IMR-90 (cell line): Measurements from ENCODE around the gene DLK2. TPM values are rescaled to one million over a fixed set of nuclear protein-coding genes. Genes with fewer than 3 reads are reported as not detected.

ENCODE experiments used
- ATAC-seq: fragments of 200-7000 bp; cut with Tn5 transposase; 2 replicates; pipeline ENCODE4 v1.9.1; 2020; ENCODE audit warnings: low read depth, mild to moderate bottlenecking, moderate library complexity
- BruUV-seq: library from RNA; stranded (reverse); fragments of 400-500 nt; replicated peaks from 2 replicates; lab custom pipeline; 2021; lab: Mats Ljungman, UMichigan
- CTCF ChIA-PET: fragments of 300-600 bp; formaldehyde crosslinking; extraction: SDS; loops from one replicate; lab custom pipeline; 2021; ENCODE audit warnings: antibody characterized with exemption; lab: Yijun Ruan, JAX
- POLR2A ChIA-PET: fragments of 300-600 bp; sonication (Branson Sonifier 250); formaldehyde crosslinking; loops from one replicate; lab custom pipeline; 2022; ENCODE audit warnings: antibody characterized with exemption; ENCODE audit not compliant: unreplicated experiment; lab: Charles Lee
- DNase-seq: peaks from one replicate; pipeline ENCODE4 v3.0.0; 2013
- H2AFZ ChIP-seq: replicated peaks from 2 replicates; pipeline ENCODE3; 2013; ENCODE audit warnings: low read length, mild to moderate bottlenecking; ENCODE audit not compliant: poor library complexity
- H2AK5ac ChIP-seq: 2 replicates; pipeline ENCODE4 v1.6.1; 2013; ENCODE audit warnings: low read depth, low read length, inconsistent platforms
- H2AK9ac ChIP-seq: replicated peaks from 2 replicates; pipeline ENCODE3; 2013; ENCODE audit warnings: mild to moderate bottlenecking, low read depth, low read length, moderate library complexity; ENCODE audit not compliant: poor library complexity
- H2BK120ac ChIP-seq: 2 replicates; pipeline ENCODE4 v1.6.1; 2013; ENCODE audit warnings: low read depth, low read length, inconsistent platforms
- H2BK15ac ChIP-seq: 3 replicates; pipeline ENCODE4 v1.6.1; 2013; ENCODE audit warnings: low read depth, low read length, inconsistent platforms
- H2BK20ac ChIP-seq: 2 replicates; pipeline ENCODE4 v1.6.1; 2013; ENCODE audit warnings: low read depth, mild to moderate bottlenecking, inconsistent platforms, low read length, moderate library complexity
- H2BK5ac ChIP-seq: 2 replicates; pipeline ENCODE4 v1.6.1; 2013; ENCODE audit warnings: mild to moderate bottlenecking, low read depth, low read length, inconsistent platforms; ENCODE audit not compliant: poor library complexity, severe bottlenecking
- H3K14ac ChIP-seq: replicated peaks from 2 replicates; pipeline ENCODE4 v1.6.1; 2013; ENCODE audit warnings: low read depth, low read length, inconsistent platforms
- H3K18ac ChIP-seq: 2 replicates; pipeline ENCODE4 v1.6.1; 2013; ENCODE audit warnings: low read depth, low read length, control low read depth
- H3K23ac ChIP-seq: 2 replicates; pipeline ENCODE4 v1.6.1; 2013; ENCODE audit warnings: low read depth, low read length, inconsistent platforms
- H3K27ac ChIP-seq: 2 replicates; pipeline ENCODE4 v1.5.1; 2013; ENCODE audit warnings: mild to moderate bottlenecking, control low read depth, low read length; ENCODE audit not compliant: insufficient read depth
- H3K27me3 ChIP-seq: 2 replicates; pipeline ENCODE4 v1.6.1; 2013; ENCODE audit warnings: low read length; ENCODE audit not compliant: control insufficient read depth, insufficient read depth
- H3K36me3 ChIP-seq: 2 replicates; pipeline ENCODE4 v1.6.1; 2013; ENCODE audit warnings: low read length, mixed read lengths; ENCODE audit not compliant: control insufficient read depth, insufficient read depth
- H3K4ac ChIP-seq: 2 replicates; pipeline ENCODE4 v1.6.1; 2013; ENCODE audit warnings: low read depth, low read length, inconsistent platforms
- H3K4me1 ChIP-seq: 2 replicates; pipeline ENCODE4 v1.6.1; 2013; ENCODE audit warnings: low read length, mixed read lengths; ENCODE audit not compliant: control insufficient read depth, insufficient read depth
- H3K4me2 ChIP-seq: 2 replicates; pipeline ENCODE4 v1.6.1; 2013; ENCODE audit warnings: low read depth, mild to moderate bottlenecking, control low read depth, low read length, moderate library complexity
- H3K4me3 ChIP-seq: 2 replicates; pipeline ENCODE4 v1.5.1; 2013; ENCODE audit warnings: low read depth, mild to moderate bottlenecking, control low read depth, low read length, moderate library complexity; ENCODE audit not compliant: insufficient read depth
- H3K56ac ChIP-seq: 2 replicates; pipeline ENCODE4 v1.6.1; 2013; ENCODE audit warnings: low read length, inconsistent platforms; ENCODE audit not compliant: insufficient read depth; ENCODE audit errors: extremely low read depth
- H3K79me1 ChIP-seq, 2 experiments: 2 replicates each; pipeline ENCODE4 v1.6.1; 2013; ENCODE audit warnings: low read length in 2 of 2, inconsistent platforms in 1 of 2, low read depth in 1 of 2
- H3K9ac ChIP-seq: 2 replicates; pipeline ENCODE4 v1.6.1; 2013; ENCODE audit warnings: low read depth, low read length, control low read depth
- H3K9me1 ChIP-seq: 2 replicates; pipeline ENCODE4 v1.6.1; 2013; ENCODE audit warnings: low read length, inconsistent platforms; ENCODE audit not compliant: insufficient read depth
- H3K9me3 ChIP-seq: 2 replicates; pipeline ENCODE4 v1.6.1; 2013; ENCODE audit warnings: low read length; ENCODE audit not compliant: control insufficient read depth, insufficient read depth
- H4K20me1 ChIP-seq: 2 replicates; pipeline ENCODE4 v1.6.1; 2013; ENCODE audit warnings: low read length, inconsistent platforms; ENCODE audit not compliant: insufficient read depth
- H4K5ac ChIP-seq: 2 replicates; pipeline ENCODE4 v1.6.1; 2013; ENCODE audit warnings: mild to moderate bottlenecking, low read depth, low read length, control low read depth
- H4K8ac ChIP-seq, 2 experiments: 2 replicates each; pipeline ENCODE4 v1.6.1; 2013; ENCODE audit warnings: low read depth in 2 of 2, low read length in 2 of 2, control low read depth in 1 of 2, inconsistent platforms in 1 of 2
- H4K91ac ChIP-seq: 2 replicates; pipeline ENCODE4 v1.6.1; 2013; ENCODE audit warnings: low read depth, low read length, inconsistent platforms; ENCODE audit not compliant: insufficient read depth
- BHLHE40 ChIP-seq: fragments of 150-350 bp; IDR thresholded peaks from 2 replicates; pipeline ENCODE4 v1.6.1; 2016; ENCODE audit warnings: mild to moderate bottlenecking, low read depth, low read length
- CEBPB ChIP-seq: IDR thresholded peaks from 2 replicates; pipeline ENCODE4 v1.6.1; 2012; ENCODE audit warnings: low read depth, low read length, improper control_type of control experiment
- CHD1 ChIP-seq: IDR thresholded peaks from 2 replicates; pipeline ENCODE4 v1.6.1; 2012; ENCODE audit warnings: low read depth, low read length, improper control_type of control experiment
- ELK1 ChIP-seq: fragments of 150-350 bp; IDR thresholded peaks from 2 replicates; pipeline ENCODE4 v1.6.1; 2016; ENCODE audit warnings: low read depth, mild to moderate bottlenecking, low read length, moderate library complexity, borderline replicate concordance
- FOS ChIP-seq: fragments of 150-350 bp; IDR thresholded peaks from 2 replicates; pipeline ENCODE4 v1.6.1; 2016; ENCODE audit warnings: low read depth, low read length
- MAFK ChIP-seq: IDR thresholded peaks from 2 replicates; pipeline ENCODE4 v1.6.1; 2012; ENCODE audit warnings: low read depth, low read length, improper control_type of control experiment
- MAZ ChIP-seq: IDR thresholded peaks from 2 replicates; pipeline ENCODE4 v1.6.1; 2012; ENCODE audit warnings: low read depth, mild to moderate bottlenecking, low read length, improper control_type of control experiment, moderate library complexity, borderline replicate concordance
- MXI1 ChIP-seq: IDR thresholded peaks from 2 replicates; pipeline ENCODE4 v1.6.1; 2012; ENCODE audit warnings: low read depth, mild to moderate bottlenecking, low read length, moderate library complexity, borderline replicate concordance
- NFE2L2 ChIP-seq: fragments of 150-350 bp; IDR thresholded peaks from 2 replicates; pipeline ENCODE4 v1.6.1; 2016; ENCODE audit warnings: low read depth, mild to moderate bottlenecking, low read length
- POLR2A ChIP-seq: IDR thresholded peaks from 2 replicates; pipeline ENCODE4 v1.6.1; 2012; ENCODE audit warnings: mild to moderate bottlenecking, low read depth, low read length
- RAD21 ChIP-seq: IDR thresholded peaks from 2 replicates; pipeline ENCODE4 v1.6.1; 2012; ENCODE audit warnings: low read length, improper control_type of control experiment
- RCOR1 ChIP-seq: IDR thresholded peaks from 2 replicates; pipeline ENCODE4 v1.6.1; 2012; ENCODE audit warnings: mild to moderate bottlenecking, low read length, improper control_type of control experiment; ENCODE audit not compliant: insufficient replicate concordance
- RFX5 ChIP-seq: IDR thresholded peaks from 2 replicates; pipeline ENCODE4 v1.8.0; 2012; ENCODE audit warnings: low read depth, mild to moderate bottlenecking, low read length, moderate library complexity
- SMC3 ChIP-seq: fragments of 150-350 bp; IDR thresholded peaks from 2 replicates; pipeline ENCODE4 v1.6.1; 2016; ENCODE audit warnings: low read depth, mild to moderate bottlenecking, antibody characterized with exemption, low read length, moderate library complexity
- USF2 ChIP-seq: fragments of 150-350 bp; IDR thresholded peaks from 2 replicates; pipeline ENCODE4 v1.6.1; 2017; ENCODE audit warnings: mild to moderate bottlenecking, antibody characterized with exemption, low read length, low read depth
- WGBS, 2 experiments: methylation state at CpG; one replicate each; pipeline versions ENCODE4 v1.1.5 to v1.1.7; 2013; ENCODE audit warnings: missing lambda C conversion rate in 2 of 2; ENCODE audit not compliant: insufficient read length in 1 of 2; ENCODE audit errors: extremely low coverage in 2 of 2; 5-methylcytosine and 5-hydroxymethylcytosine counted together
- dilution Hi-C: fragments of 300-500 bp; cut with HindIII; formaldehyde crosslinking; loops from one replicate; pipeline ENCODE4 v1.14.3; 2018; ENCODE audit warnings: low sequenced_read_pairs; ENCODE audit not compliant: unreplicated experiment
- in situ Hi-C: fragments of 300-500 bp; cut with MboI; formaldehyde crosslinking; loops from 3 replicates; pipeline ENCODE4 v1.14.3; 2019; ENCODE audit warnings: low sequenced_read_pairs, inconsistent platforms, mixed read lengths
- intact Hi-C: fragments of 100-400 bp; cut with micrococcal nuclease; formaldehyde crosslinking; loops from 2 replicates; pipeline ENCODE4 v1.10.0; 2022
- polyA plus RNA-seq, 3 experiments: library from polyadenylated mRNA; depleted of rRNA; stranded (reverse); fragments of >200 nt; gene quantifications; 2 replicates each; pipeline ENCODE4 v1.2.3, GENCODE V29; 2012; ENCODE audit warnings: low replicate concordance in 1 of 3
- total RNA-seq: library from RNA; depleted of rRNA; stranded (reverse); fragments of >200 nt; gene quantifications from 2 replicates; pipeline ENCODE4 v1.2.3, GENCODE V29; 2012
- TF ChIP-seq, protein P1 (sequence below): conservative IDR thresholded peaks from 2 replicates; pipeline ENCODE4 v1.5.1; 2012; ENCODE audit warnings: mild to moderate bottlenecking, low read depth, low read length, improper control_type of control experiment

Gene DLK2
- total and polyA plus RNA-seq, 2 of the 4 experiments (the other 2 are of a cell fraction), result 0.90 to 2.8 TPM

DNA sequence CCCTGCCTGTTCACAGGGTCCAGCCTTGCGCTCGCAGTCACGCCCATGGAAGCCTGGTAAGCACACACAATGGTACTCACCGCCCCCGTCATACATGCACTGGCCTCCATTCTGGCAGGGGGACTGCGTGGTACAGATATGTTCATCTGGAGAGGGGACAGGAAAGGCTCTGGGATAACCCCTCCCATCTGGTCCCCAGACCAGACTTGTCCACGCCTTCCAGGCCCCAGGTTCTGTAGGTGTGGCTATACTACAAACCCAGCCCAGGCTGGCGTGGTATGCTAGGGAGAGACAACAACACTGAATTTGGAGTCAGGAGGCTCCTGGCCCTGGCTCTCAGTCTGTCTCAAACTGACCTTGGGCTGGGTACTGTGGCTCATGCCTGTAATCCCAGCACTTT is 3.4 kb downstream of the DLK2 start:
- ChIA-PET CTCF (interaction anchor here (1.0 to 1.2 kb wide), 2 partner anchors 13 to 44 kb away, joined by 3 read pairs; no protein-coding TSS in a partner anchor), POLR2A (no interaction called here)
- no peak overlapping the region for H3K23ac ChIP-seq
- ATAC-seq (no peak), DNase-seq (no peak)
- no peaks in the 10 kb centered on the region for H3K79me1 ChIP-seq
- no TSS peak for BruUV-seq
- no peaks in the 10 kb centered on the region for H3K9me3 ChIP-seq
- H3K4me3 ChIP-seq, result no peak overlapping the region
- H3K4me2 ChIP-seq, result no peak overlapping the region
- no peak overlapping the region for H2BK120ac ChIP-seq
- no peak overlapping the region for H4K5ac ChIP-seq
- no peak overlapping the region for H2AK5ac ChIP-seq
- TF ChIP-seq POLR2A, result no peak
- TF ChIP-seq SMC3, result no peak
- no peak for TF ChIP-seq NFE2L2
- TF ChIP-seq CEBPB, result no peak
- TF ChIP-seq USF2, result no peak
- no peak for TF ChIP-seq CHD1
- TF ChIP-seq MXI1, result no peak
- no peak for TF ChIP-seq FOS
- TF ChIP-seq ELK1, result no peak
- TF ChIP-seq, protein P1, sequence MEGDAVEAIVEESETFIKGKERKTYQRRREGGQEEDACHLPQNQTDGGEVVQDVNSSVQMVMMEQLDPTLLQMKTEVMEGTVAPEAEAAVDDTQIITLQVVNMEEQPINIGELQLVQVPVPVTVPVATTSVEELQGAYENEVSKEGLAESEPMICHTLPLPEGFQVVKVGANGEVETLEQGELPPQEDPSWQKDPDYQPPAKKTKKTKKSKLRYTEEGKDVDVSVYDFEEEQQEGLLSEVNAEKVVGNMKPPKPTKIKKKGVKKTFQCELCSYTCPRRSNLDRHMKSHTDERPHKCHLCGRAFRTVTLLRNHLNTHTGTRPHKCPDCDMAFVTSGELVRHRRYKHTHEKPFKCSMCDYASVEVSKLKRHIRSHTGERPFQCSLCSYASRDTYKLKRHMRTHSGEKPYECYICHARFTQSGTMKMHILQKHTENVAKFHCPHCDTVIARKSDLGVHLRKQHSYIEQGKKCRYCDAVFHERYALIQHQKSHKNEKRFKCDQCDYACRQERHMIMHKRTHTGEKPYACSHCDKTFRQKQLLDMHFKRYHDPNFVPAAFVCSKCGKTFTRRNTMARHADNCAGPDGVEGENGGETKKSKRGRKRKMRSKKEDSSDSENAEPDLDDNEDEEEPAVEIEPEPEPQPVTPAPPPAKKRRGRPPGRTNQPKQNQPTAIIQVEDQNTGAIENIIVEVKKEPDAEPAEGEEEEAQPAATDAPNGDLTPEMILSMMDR, result no peak
- no peak for TF ChIP-seq RCOR1
- no peak for TF ChIP-seq BHLHE40
- no peak for TF ChIP-seq MAFK
- TF ChIP-seq RFX5, result no peak
- TF ChIP-seq RAD21, result no peak
- no peak for TF ChIP-seq MAZ
- no peak overlapping the region for H3K56ac ChIP-seq
- no peak overlapping the region for H3K9ac ChIP-seq
- H3K4ac ChIP-seq, result no peak overlapping the region
- H3K14ac ChIP-seq, result no peak overlapping the region
- H3K4me1 ChIP-seq, result peaks cover 2% of the 10 kb centered on the region; the same call in 1 of the 2 replicates
- peaks cover 14% of the 10 kb centered on the region for H3K27me3 ChIP-seq
- H2BK5ac ChIP-seq, result no peak overlapping the region
- in situ Hi-C loops (no loop called here), dilution Hi-C loops (no loop called here), intact Hi-C loops (no loop called here)
- 100% methylated on average over 1 of the region's 8 CpGs; no CpG with 5 or more reads in 1 of the 2 experiments for WGBS, 2 experiments
- H2BK15ac ChIP-seq, result no peak overlapping the region
- H3K18ac ChIP-seq, result no peak overlapping the region
- H3K27ac ChIP-seq, result no peak overlapping the region
- H2AFZ ChIP-seq, result no peak overlapping the region
- no peaks in the 10 kb centered on the region; the same call in 1 of the 2 replicates for H4K20me1 ChIP-seq
- H4K8ac ChIP-seq, result no peak overlapping the region
- H2AK9ac ChIP-seq, result no peak overlapping the region
- peaks cover 4% of the 10 kb centered on the region; the same call in 1 of the 2 replicates for H3K9me1 ChIP-seq
- no peak overlapping the region for H4K91ac ChIP-seq
- H2BK20ac ChIP-seq, result no peak overlapping the region
- H3K36me3 ChIP-seq, result peaks cover 48% of the 10 kb centered on the region
